Measurements from ENCODE around the gene SF1. TPM values are rescaled to one million over a fixed set of nuclear protein-coding genes. Genes with fewer than 3 reads are reported as not detected.

Gene SF1
- total and polyA plus RNA-seq, 4 donors: 76.2 to 213 (median 147) TPM

- H3K27ac ChIP-seq (ENCODE audit: low read depth in 1 of 2, low read length in 1 of 2): no peak overlapping the region
- ATAC-seq (ENCODE audit: insufficient read depth, low FRiP score) (no peak), DNase-seq (no peak)
- H3K4me3 ChIP-seq: no peak overlapping the region
- no peaks in the 10 kb centered on the region for H3K9me3 ChIP-seq (ENCODE audit: control insufficient read depth in 4 of 4, insufficient read depth in 3 of 4, low read length in 3 of 4)
- no peak for TF ChIP-seq CTCF (IDR thresholded peaks at IDR 0.05; ENCODE audit: control extremely low read depth, extremely low read depth)
- H3K36me3 ChIP-seq (ENCODE audit: control insufficient read depth in 4 of 4, insufficient read depth in 4 of 4, low read length in 4 of 4): no peaks in the 10 kb centered on the region
- H3K4me1 ChIP-seq (ENCODE audit: control insufficient read depth in 5 of 5, insufficient read depth in 5 of 5, low read length in 5 of 5): no peaks in the 10 kb centered on the region
- H3K27me3 ChIP-seq (ENCODE audit: control insufficient read depth in 3 of 3, insufficient read depth in 3 of 3, low read length in 2 of 3): peaks cover 7 to 68% (median 36%) of the 10 kb centered on the region in 3 donors
- H3K9ac ChIP-seq (ENCODE audit: insufficient read depth in 1 of 2, low read length in 2 of 2): no peak overlapping the region
- 71 to 91% methylated on average over 12 of the region's 12 CpGs for WGBS, 2 donors
Measured at GRCh38 chr11:64720640-64721358, 57.5 kb downstream of the SF1 start.

GRCh38 chr11:64720167-64720566 lies 58.2 kb downstream of the SF1 start:
- no peak for DNase-seq
- H3K27me3 ChIP-seq (ENCODE audit: control insufficient read depth in 3 of 3, insufficient read depth in 3 of 3, low read length in 2 of 3): peaks cover 10 to 69% (median 42%) of the 10 kb centered on the region in 3 donors

GRCh38 chr11:64719406-64719805 lies 58.9 kb downstream of the SF1 start:
- no peak overlapping the region for H3K9ac ChIP-seq (ENCODE audit: insufficient read depth in 1 of 2, low read length in 2 of 2)
- ATAC-seq (ENCODE audit: insufficient read depth, low FRiP score): no peak
- H3K9me3 ChIP-seq (ENCODE audit: control insufficient read depth in 4 of 4, insufficient read depth in 3 of 4, low read length in 3 of 4): no peaks in the 10 kb centered on the region
- TF ChIP-seq CTCF (IDR thresholded peaks at IDR 0.05; ENCODE audit: control extremely low read depth, extremely low read depth): no peak
- H3K27me3 ChIP-seq (ENCODE audit: control insufficient read depth in 3 of 3, insufficient read depth in 3 of 3, low read length in 2 of 3): peaks cover 14 to 71% (median 49%) of the 10 kb centered on the region in 3 donors
- H3K27ac ChIP-seq (ENCODE audit: low read depth in 1 of 2, low read length in 1 of 2): no peak overlapping the region
- WGBS, 2 donors: 83 to 96% methylated on average over 10 of the region's 10 CpGs
- no peaks in the 10 kb centered on the region for H3K36me3 ChIP-seq (ENCODE audit: control insufficient read depth in 4 of 4, insufficient read depth in 4 of 4, low read length in 4 of 4)
- no peaks in the 10 kb centered on the region for H3K4me1 ChIP-seq (ENCODE audit: control insufficient read depth in 5 of 5, insufficient read depth in 5 of 5, low read length in 5 of 5)
- H3K4me3 ChIP-seq: no peak overlapping the region
- DNase-seq: no peak

More at GRCh38 chr11:64720167-64720566, 58.2 kb downstream of the SF1 start:
- Histone ChIP-seq H3K9me3 (ENCODE audit: control insufficient read depth in 4 of 4, insufficient read depth in 3 of 4, low read length in 3 of 4) (no peaks in the 10 kb centered on the region), H3K4me3 (no peak overlapping the region), H3K4me1 (ENCODE audit: control insufficient read depth in 5 of 5, insufficient read depth in 5 of 5, low read length in 5 of 5) (no peaks in the 10 kb centered on the region), H3K9ac (ENCODE audit: insufficient read depth in 1 of 2, low read length in 2 of 2) (no peak overlapping the region), H3K36me3 (ENCODE audit: control insufficient read depth in 4 of 4, insufficient read depth in 4 of 4, low read length in 4 of 4) (no peaks in the 10 kb centered on the region), H3K27ac (ENCODE audit: low read depth in 1 of 2, low read length in 1 of 2) (no peak overlapping the region)
- 72 to 83% methylated on average over 9 of the region's 9 CpGs for WGBS, 2 donors
- no peak for TF ChIP-seq CTCF (IDR thresholded peaks at IDR 0.05; ENCODE audit: control extremely low read depth, extremely low read depth)
- no peak for ATAC-seq (ENCODE audit: insufficient read depth, low FRiP score)
